Lower leg skin (tissue), 3 donors: ENCODE data around the gene RBFOX2.

ENCODE experiments used
- POLR2A ChIP-seq, 2 donors: fragments of 450-650 bp; IDR thresholded peaks; one replicate each; pipeline ENCODE4 v1.6.1; 2016 to 2017; ENCODE audit warnings: antibody characterized with exemption in 2 of 2, mild to moderate bottlenecking in 1 of 2, moderate library complexity in 1 of 2
- TF ChIP-seq, protein P1 (sequence below), 3 donors: fragments of 450-650 bp; IDR thresholded peaks; one replicate each; pipeline ENCODE4 v1.5.1; 2016; ENCODE audit warnings: antibody characterized with exemption in 3 of 3, mild to moderate bottlenecking in 3 of 3, moderate library complexity in 2 of 3

DNA sequence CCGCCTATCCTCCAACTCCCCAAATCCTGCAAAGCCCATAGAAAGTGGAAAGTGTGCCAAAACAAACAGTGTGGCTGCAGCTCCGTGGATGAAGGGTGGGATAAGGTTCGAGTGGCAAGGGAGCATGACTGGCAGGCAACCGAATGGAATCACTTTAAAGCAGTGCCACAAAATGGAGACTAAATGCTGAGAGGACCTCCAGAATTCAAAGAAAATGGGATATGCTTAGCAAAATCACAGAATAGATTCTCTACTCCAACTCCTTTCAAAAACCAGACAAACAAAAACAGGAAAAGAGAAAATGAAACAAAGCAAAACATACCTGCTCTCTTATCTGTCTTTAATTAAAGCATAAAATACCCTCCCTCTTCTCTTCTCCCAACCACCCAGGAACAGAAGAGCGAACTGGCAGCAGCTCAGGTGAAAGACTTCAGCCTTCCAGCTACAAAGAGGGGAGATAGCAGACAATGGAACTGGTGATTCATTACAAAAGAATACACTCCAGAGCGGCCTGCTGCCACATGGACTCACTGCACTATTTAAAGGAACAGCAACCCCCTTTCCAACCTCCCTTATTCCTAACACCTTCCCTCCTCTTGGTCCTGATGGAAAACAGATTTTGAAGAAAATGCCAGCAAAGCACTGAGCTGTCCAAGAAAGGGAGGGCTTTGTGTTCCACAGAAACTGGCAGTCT is 192.5 kb downstream of the RBFOX2 start:
- TF ChIP-seq, protein P1, sequence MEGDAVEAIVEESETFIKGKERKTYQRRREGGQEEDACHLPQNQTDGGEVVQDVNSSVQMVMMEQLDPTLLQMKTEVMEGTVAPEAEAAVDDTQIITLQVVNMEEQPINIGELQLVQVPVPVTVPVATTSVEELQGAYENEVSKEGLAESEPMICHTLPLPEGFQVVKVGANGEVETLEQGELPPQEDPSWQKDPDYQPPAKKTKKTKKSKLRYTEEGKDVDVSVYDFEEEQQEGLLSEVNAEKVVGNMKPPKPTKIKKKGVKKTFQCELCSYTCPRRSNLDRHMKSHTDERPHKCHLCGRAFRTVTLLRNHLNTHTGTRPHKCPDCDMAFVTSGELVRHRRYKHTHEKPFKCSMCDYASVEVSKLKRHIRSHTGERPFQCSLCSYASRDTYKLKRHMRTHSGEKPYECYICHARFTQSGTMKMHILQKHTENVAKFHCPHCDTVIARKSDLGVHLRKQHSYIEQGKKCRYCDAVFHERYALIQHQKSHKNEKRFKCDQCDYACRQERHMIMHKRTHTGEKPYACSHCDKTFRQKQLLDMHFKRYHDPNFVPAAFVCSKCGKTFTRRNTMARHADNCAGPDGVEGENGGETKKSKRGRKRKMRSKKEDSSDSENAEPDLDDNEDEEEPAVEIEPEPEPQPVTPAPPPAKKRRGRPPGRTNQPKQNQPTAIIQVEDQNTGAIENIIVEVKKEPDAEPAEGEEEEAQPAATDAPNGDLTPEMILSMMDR (IDR thresholded peaks at IDR 0.05), result no peak
- no peak for TF ChIP-seq POLR2A (IDR thresholded peaks at IDR 0.05)
